Spleen (tissue), 3 donors: ENCODE results near the gene C11orf24.

Experiments
- POLR2A ChIP-seq, 3 donors: fragments of 450-650 bp; IDR thresholded peaks; one replicate each; pipeline ENCODE4 v1.5.1; 2017; ENCODE audit warnings: antibody characterized with exemption in 3 of 3, mild to moderate bottlenecking in 1 of 3
- POLR2AphosphoS5 ChIP-seq, 3 donors: sonication (generic); formaldehyde crosslinking; IDR thresholded peaks; one replicate each; pipeline ENCODE4 v1.5.1; 2017; ENCODE audit warnings: antibody characterized with exemption in 3 of 3

DNA sequence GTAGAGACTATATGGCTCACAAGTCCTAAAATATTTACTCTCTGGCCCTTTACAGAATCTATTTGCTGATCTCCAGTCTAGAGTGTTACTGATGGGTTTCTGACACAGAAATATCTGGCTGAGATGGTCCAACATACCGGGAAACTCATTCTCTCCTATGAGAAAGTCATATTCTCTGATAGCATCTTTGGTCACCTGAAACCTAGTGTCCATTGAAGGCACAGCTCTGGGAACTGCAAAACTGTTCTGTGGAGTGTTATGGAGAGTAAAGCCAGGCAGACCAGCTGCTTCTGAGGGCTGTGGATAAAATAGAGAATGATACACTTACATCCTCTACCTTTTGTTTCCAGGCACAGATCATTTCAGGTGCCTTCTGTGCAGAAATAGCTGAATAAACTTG is 2.5 kb upstream of the C11orf24 start:
- TF ChIP-seq POLR2A (IDR thresholded peaks at IDR 0.05) (no peak), POLR2AphosphoS5 (IDR thresholded peaks at IDR 0.05) (no peak)
